SK-N-SH (cell line): ENCODE data around the gene NCKAP5.

Experiments
- NFIC ChIP-seq: IDR thresholded peaks from 2 replicates; pipeline ENCODE4 v1.4.0; 2012; ENCODE audit warnings: borderline replicate concordance
- SMC3 ChIP-seq: IDR thresholded peaks from 2 replicates; pipeline ENCODE4 v1.6.1; 2012; ENCODE audit warnings: low read depth, low read length, improper control_type of control experiment
- YY1 ChIP-seq: IDR thresholded peaks from 2 replicates; pipeline ENCODE4 v1.4.0; 2012; ENCODE audit warnings: low read depth, mild to moderate bottlenecking
- TF ChIP-seq, protein P1 (sequence below): fragments of 200-600 bp; sonication (generic); IDR thresholded peaks from 2 replicates; pipeline ENCODE4 v1.6.1; 2017; ENCODE audit warnings: antibody characterized with exemption, mild to moderate bottlenecking, moderate library complexity

DNA sequence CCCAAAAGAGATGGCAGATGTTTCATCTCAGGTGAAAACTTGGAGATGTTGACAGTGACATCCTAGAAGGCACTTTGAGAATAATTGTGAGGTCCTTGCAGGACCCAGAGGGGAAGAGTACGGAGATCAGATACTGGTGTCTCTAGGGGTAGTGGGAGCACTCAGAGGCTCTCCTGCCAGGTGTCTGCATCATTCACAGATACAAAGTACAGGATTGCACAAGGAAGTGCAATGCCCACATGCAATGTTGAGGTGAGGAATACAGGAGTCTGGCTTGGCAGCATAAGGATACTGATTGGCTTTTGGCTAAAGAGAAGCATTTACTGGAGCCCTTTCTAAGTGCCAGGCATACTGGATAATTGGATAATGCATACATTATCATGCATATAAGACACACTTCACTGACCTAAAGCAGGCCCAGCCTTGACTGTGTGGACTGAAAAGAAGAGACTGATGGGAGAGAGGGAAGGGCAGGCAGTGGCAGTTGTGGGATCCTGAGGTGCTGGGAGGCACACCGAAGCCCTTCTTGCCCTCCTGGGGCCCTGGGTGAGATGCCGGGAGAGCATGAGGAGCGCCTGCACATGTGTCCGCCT lies 31.0 kb upstream of the NCKAP5 start:
- no peak for TF ChIP-seq NFIC
- no peak for TF ChIP-seq SMC3
- TF ChIP-seq, protein P1, sequence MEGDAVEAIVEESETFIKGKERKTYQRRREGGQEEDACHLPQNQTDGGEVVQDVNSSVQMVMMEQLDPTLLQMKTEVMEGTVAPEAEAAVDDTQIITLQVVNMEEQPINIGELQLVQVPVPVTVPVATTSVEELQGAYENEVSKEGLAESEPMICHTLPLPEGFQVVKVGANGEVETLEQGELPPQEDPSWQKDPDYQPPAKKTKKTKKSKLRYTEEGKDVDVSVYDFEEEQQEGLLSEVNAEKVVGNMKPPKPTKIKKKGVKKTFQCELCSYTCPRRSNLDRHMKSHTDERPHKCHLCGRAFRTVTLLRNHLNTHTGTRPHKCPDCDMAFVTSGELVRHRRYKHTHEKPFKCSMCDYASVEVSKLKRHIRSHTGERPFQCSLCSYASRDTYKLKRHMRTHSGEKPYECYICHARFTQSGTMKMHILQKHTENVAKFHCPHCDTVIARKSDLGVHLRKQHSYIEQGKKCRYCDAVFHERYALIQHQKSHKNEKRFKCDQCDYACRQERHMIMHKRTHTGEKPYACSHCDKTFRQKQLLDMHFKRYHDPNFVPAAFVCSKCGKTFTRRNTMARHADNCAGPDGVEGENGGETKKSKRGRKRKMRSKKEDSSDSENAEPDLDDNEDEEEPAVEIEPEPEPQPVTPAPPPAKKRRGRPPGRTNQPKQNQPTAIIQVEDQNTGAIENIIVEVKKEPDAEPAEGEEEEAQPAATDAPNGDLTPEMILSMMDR, result no peak
- TF ChIP-seq YY1, result no peak
